ENCODE data around the gene NECTIN1.

DNA sequence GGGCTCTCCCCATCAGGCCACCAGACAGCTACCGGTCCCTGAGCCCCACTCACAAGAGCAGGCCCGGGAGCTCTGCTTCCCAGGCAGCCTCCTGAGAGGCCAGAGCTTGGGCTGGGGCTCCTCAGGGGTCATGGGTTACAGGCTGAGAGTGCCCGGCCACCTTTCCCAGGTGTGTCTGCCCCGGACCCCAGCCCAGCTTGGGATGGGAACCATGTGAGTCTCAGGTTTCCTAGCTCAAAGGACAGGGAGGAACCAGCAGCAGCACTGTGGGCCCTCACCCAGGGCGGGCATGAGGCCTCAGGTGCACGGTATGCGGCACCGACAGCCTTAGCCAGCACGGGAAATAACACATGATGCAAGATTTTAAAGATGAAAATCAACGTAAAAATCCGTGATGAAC is 90.1 kb downstream of the NECTIN1 start:
- no peak for TF ChIP-seq TOX (CRISPR knock-in tag; IDR thresholded peaks at IDR 0.05; ENCODE audit: borderline replicate concordance)
- TF ChIP-seq, protein P1, sequence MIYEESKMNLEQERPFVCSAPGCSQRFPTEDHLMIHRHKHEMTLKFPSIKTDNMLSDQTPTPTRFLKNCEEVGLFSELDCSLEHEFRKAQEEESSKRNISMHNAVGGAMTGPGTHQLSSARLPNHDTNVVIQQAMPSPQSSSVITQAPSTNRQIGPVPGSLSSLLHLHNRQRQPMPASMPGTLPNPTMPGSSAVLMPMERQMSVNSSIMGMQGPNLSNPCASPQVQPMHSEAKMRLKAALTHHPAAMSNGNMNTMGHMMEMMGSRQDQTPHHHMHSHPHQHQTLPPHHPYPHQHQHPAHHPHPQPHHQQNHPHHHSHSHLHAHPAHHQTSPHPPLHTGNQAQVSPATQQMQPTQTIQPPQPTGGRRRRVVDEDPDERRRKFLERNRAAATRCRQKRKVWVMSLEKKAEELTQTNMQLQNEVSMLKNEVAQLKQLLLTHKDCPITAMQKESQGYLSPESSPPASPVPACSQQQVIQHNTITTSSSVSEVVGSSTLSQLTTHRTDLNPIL (CRISPR knock-in tag; IDR thresholded peaks at IDR 0.05; ENCODE audit: low read depth) = no peak
- TF ChIP-seq ISL1 (CRISPR knock-in tag; IDR thresholded peaks at IDR 0.05) = no peak
- no peak for TF ChIP-seq ZNF8 (CRISPR knock-in tag; IDR thresholded peaks at IDR 0.05)
- no peak for TF ChIP-seq ZNF565 (CRISPR knock-in tag; conservative IDR thresholded peaks at IDR 0.05; ENCODE audit: low read depth)

All from SK-N-SH treated with all-trans-retinoic acid at 6 μM for 48 hours (cell line).